D721Med (cell line): Measurements from ENCODE around the gene CHGA.

Experiments
- DNase-seq: peaks from one replicate; pipeline ENCODE4 v3.0.0; 2011; ENCODE audit warnings: low spot score; ENCODE audit not compliant: insufficient read length
- FAIRE-seq: peaks from 2 replicates; lab custom pipeline; 2011; peaks lifted over from hg19 to GRCh38; lab: Jason Lieb, UNC
- CTCF ChIP-seq: IDR thresholded peaks from 2 replicates; pipeline ENCODE4 v1.5.1; 2012; ENCODE audit warnings: mild to moderate bottlenecking, control low read depth; ENCODE audit not compliant: insufficient read depth; ENCODE audit errors: missing control alignments

The CHGA gene

GRCh38 chr14:92963301-92964123, 40.6 kb downstream of the CHGA start:
- no peak for TF ChIP-seq CTCF
- FAIRE-seq (no peak), DNase-seq (no peak)

- no peak for FAIRE-seq
- no peak for TF ChIP-seq CTCF
- DNase-seq: no peak
Observed at GRCh38 chr14:92964124-92965109, 41.5 kb downstream of the CHGA start.

- TF ChIP-seq CTCF: no peak
- FAIRE-seq (no peak), DNase-seq (no peak)
Observed at GRCh38 chr14:92965281-92965680, 42.3 kb downstream of the CHGA start.

- DNase-seq (no peak), FAIRE-seq (no peak)
- TF ChIP-seq CTCF: no peak
Observed at GRCh38 chr14:92967346-92967926, 44.5 kb downstream of the CHGA start.

- TF ChIP-seq CTCF: no peak
- FAIRE-seq: no peak
- DNase-seq: no peak
Observed at GRCh38 chr14:92968291-92969020, 45.5 kb downstream of the CHGA start.

- FAIRE-seq (no peak), DNase-seq (no peak)
- no peak for TF ChIP-seq CTCF
Observed at GRCh38 chr14:92969430-92969829, 46.5 kb downstream of the CHGA start.
